Measurements from ENCODE around the gene KIF13A. TPM values are rescaled to one million over a fixed set of nuclear protein-coding genes. Genes with fewer than 3 reads are reported as not detected.

The KIF13A gene
- 18.7 TPM for polyA plus RNA-seq (2013, experiment 1 of 2)
- polyA plus RNA-seq (2013, experiment 2 of 2) = 19.6 TPM

GRCh38 chr6:17987447-17987696, at the start of gene KIF13A:
Gene KIF13A (minus strand): TSS chr6:17987635. CDS start chr6:17987463, 172 bp downstream.
- no peaks in the 10 kb centered on the region for H3K9me3 ChIP-seq (ENCODE audit: insufficient read depth, low read depth, low read length)

GRCh38 chr6:18036781-18037180, 49.3 kb upstream of the KIF13A start:
- H3K27me3 ChIP-seq (ENCODE audit: insufficient read depth, low read length) = no peaks in the 10 kb centered on the region
- no peaks in the 10 kb centered on the region for H3K9me3 ChIP-seq (ENCODE audit: insufficient read depth, low read depth, low read length)
- no peak overlapping the region for H3K9ac ChIP-seq (ENCODE audit: low read depth, low read length)
- H3K27ac ChIP-seq (ENCODE audit: low read depth, low read length) = no peak overlapping the region
- no peaks in the 10 kb centered on the region for H3K4me1 ChIP-seq (ENCODE audit: insufficient read depth, low read length)
- H3K4me3 ChIP-seq (ENCODE audit: low read length) = no peak overlapping the region
- H3K36me3 ChIP-seq (ENCODE audit: insufficient read depth, low read length) = no peaks in the 10 kb centered on the region
- WGBS = 90% methylated on average over 4 of the region's 4 CpGs

More at GRCh38 chr6:17987447-17987696, at the start of gene KIF13A:
- Histone ChIP-seq H3K27ac (ENCODE audit: low read depth, low read length) (peak within 1 kb of the TSS; percentile 65; the same call in 1 of the 2 replicates), H3K4me3 (ENCODE audit: low read length) (peak within 1 kb of the TSS; percentile 79), H3K27me3 (ENCODE audit: insufficient read depth, low read length) (peaks cover 12% of the 10 kb centered on the region), H3K4me1 (ENCODE audit: insufficient read depth, low read length) (peaks cover 28% of the 10 kb centered on the region), H3K9ac (ENCODE audit: low read depth, low read length) (peak within 1 kb of the TSS; percentile 87), H3K36me3 (ENCODE audit: insufficient read depth, low read length) (peaks cover 3% of the 10 kb centered on the region; the same call in 1 of the 2 replicates)
- under 1% methylated on average over 54 of the region's 54 CpGs for WGBS

GRCh38 chr6:18035330-18035854, 48.0 kb upstream of the KIF13A start:
- H3K4me1 ChIP-seq (ENCODE audit: insufficient read depth, low read length) = no peaks in the 10 kb centered on the region
- no peaks in the 10 kb centered on the region for H3K9me3 ChIP-seq (ENCODE audit: insufficient read depth, low read depth, low read length)
- H3K27ac ChIP-seq (ENCODE audit: low read depth, low read length) = no peak overlapping the region
- H3K36me3 ChIP-seq (ENCODE audit: insufficient read depth, low read length) = no peaks in the 10 kb centered on the region
- H3K9ac ChIP-seq (ENCODE audit: low read depth, low read length) = no peak overlapping the region
- H3K4me3 ChIP-seq (ENCODE audit: low read length) = no peak overlapping the region
- H3K27me3 ChIP-seq (ENCODE audit: insufficient read depth, low read length) = no peaks in the 10 kb centered on the region
- WGBS = 88% methylated on average over 13 of the region's 13 CpGs

GRCh38 chr6:18034798-18035202, 47.4 kb upstream of the KIF13A start:
- Histone ChIP-seq H3K4me1 (ENCODE audit: insufficient read depth, low read length) (no peaks in the 10 kb centered on the region), H3K27ac (ENCODE audit: low read depth, low read length) (no peak overlapping the region), H3K9ac (ENCODE audit: low read depth, low read length) (no peak overlapping the region), H3K4me3 (ENCODE audit: low read length) (no peak overlapping the region), H3K27me3 (ENCODE audit: insufficient read depth, low read length) (no peaks in the 10 kb centered on the region), H3K9me3 (ENCODE audit: insufficient read depth, low read depth, low read length) (no peaks in the 10 kb centered on the region), H3K36me3 (ENCODE audit: insufficient read depth, low read length) (no peaks in the 10 kb centered on the region)
- 93% methylated on average over 6 of the region's 6 CpGs for WGBS

GRCh38 chr6:18031680-18032256, 44.3 kb upstream of the KIF13A start:
- 93% methylated on average over 2 of the region's 2 CpGs for WGBS
- H3K36me3 ChIP-seq (ENCODE audit: insufficient read depth, low read length) = no peaks in the 10 kb centered on the region

GRCh38 chr6:18031189-18031588, 43.8 kb upstream of the KIF13A start:
- Histone ChIP-seq H3K9ac (ENCODE audit: low read depth, low read length) (no peak overlapping the region), H3K27me3 (ENCODE audit: insufficient read depth, low read length) (no peaks in the 10 kb centered on the region), H3K9me3 (ENCODE audit: insufficient read depth, low read depth, low read length) (no peaks in the 10 kb centered on the region), H3K36me3 (ENCODE audit: insufficient read depth, low read length) (no peaks in the 10 kb centered on the region), H3K4me3 (ENCODE audit: low read length) (no peak overlapping the region), H3K27ac (ENCODE audit: low read depth, low read length) (no peak overlapping the region), H3K4me1 (ENCODE audit: insufficient read depth, low read length) (no peaks in the 10 kb centered on the region; the same call in 1 of the 2 replicates)
- 93% methylated on average over 2 of the region's 2 CpGs for WGBS

More at GRCh38 chr6:18031680-18032256, 44.3 kb upstream of the KIF13A start:
- Histone ChIP-seq H3K27ac (ENCODE audit: low read depth, low read length) (no peak overlapping the region), H3K4me3 (ENCODE audit: low read length) (no peak overlapping the region), H3K27me3 (ENCODE audit: insufficient read depth, low read length) (no peaks in the 10 kb centered on the region), H3K9me3 (ENCODE audit: insufficient read depth, low read depth, low read length) (no peaks in the 10 kb centered on the region), H3K4me1 (ENCODE audit: insufficient read depth, low read length) (no peaks in the 10 kb centered on the region; the same call in 1 of the 2 replicates), H3K9ac (ENCODE audit: low read depth, low read length) (no peak overlapping the region)

- Histone ChIP-seq H3K36me3 (ENCODE audit: insufficient read depth, low read length) (no peaks in the 10 kb centered on the region), H3K27me3 (ENCODE audit: insufficient read depth, low read length) (no peaks in the 10 kb centered on the region), H3K27ac (ENCODE audit: low read depth, low read length) (no peak overlapping the region), H3K4me3 (ENCODE audit: low read length) (no peak overlapping the region), H3K9ac (ENCODE audit: low read depth, low read length) (no peak overlapping the region), H3K4me1 (ENCODE audit: insufficient read depth, low read length) (peaks cover 10% of the 10 kb centered on the region), H3K9me3 (ENCODE audit: insufficient read depth, low read depth, low read length) (no peaks in the 10 kb centered on the region)
- 100% methylated on average over 1 of the region's 2 CpGs for WGBS
Measured at GRCh38 chr6:18028332-18028731, 40.9 kb upstream of the KIF13A start.

GRCh38 chr6:18025596-18025995, 38.2 kb upstream of the KIF13A start:
- no peaks in the 10 kb centered on the region for H3K27me3 ChIP-seq (ENCODE audit: insufficient read depth, low read length)
- peaks cover 25% of the 10 kb centered on the region for H3K4me1 ChIP-seq (ENCODE audit: insufficient read depth, low read length)
- no peak overlapping the region for H3K4me3 ChIP-seq (ENCODE audit: low read length)
- no peaks in the 10 kb centered on the region for H3K36me3 ChIP-seq (ENCODE audit: insufficient read depth, low read length)
- 97% methylated on average over 6 of the region's 6 CpGs for WGBS
- H3K9ac ChIP-seq (ENCODE audit: low read depth, low read length) = no peak overlapping the region
- no peaks in the 10 kb centered on the region for H3K9me3 ChIP-seq (ENCODE audit: insufficient read depth, low read depth, low read length)
- no peak overlapping the region for H3K27ac ChIP-seq (ENCODE audit: low read depth, low read length)

GRCh38 chr6:18024876-18025275, 37.4 kb upstream of the KIF13A start:
- Histone ChIP-seq H3K27ac (ENCODE audit: low read depth, low read length) (no peak overlapping the region), H3K36me3 (ENCODE audit: insufficient read depth, low read length) (no peaks in the 10 kb centered on the region), H3K9ac (ENCODE audit: low read depth, low read length) (no peak overlapping the region), H3K9me3 (ENCODE audit: insufficient read depth, low read depth, low read length) (no peaks in the 10 kb centered on the region), H3K4me1 (ENCODE audit: insufficient read depth, low read length) (peaks cover 25% of the 10 kb centered on the region), H3K27me3 (ENCODE audit: insufficient read depth, low read length) (no peaks in the 10 kb centered on the region), H3K4me3 (ENCODE audit: low read length) (no peak overlapping the region)
- 94% methylated on average over 5 of the region's 5 CpGs for WGBS

GRCh38 chr6:18023891-18024290, 36.5 kb upstream of the KIF13A start:
- Histone ChIP-seq H3K27me3 (ENCODE audit: insufficient read depth, low read length) (no peaks in the 10 kb centered on the region), H3K4me3 (ENCODE audit: low read length) (no peak overlapping the region), H3K36me3 (ENCODE audit: insufficient read depth, low read length) (no peaks in the 10 kb centered on the region), H3K27ac (ENCODE audit: low read depth, low read length) (peak overlapping the region; percentile 95), H3K9ac (ENCODE audit: low read depth, low read length) (peak overlapping the region; percentile 51; the same call in 1 of the 2 replicates), H3K9me3 (ENCODE audit: insufficient read depth, low read depth, low read length) (no peaks in the 10 kb centered on the region), H3K4me1 (ENCODE audit: insufficient read depth, low read length) (peaks cover 25% of the 10 kb centered on the region)
- WGBS = 89% methylated on average over 4 of the region's 4 CpGs

- H3K4me3 ChIP-seq (ENCODE audit: low read length) = peak overlapping the region; percentile 2; the same call in 1 of the 2 replicates
- no peaks in the 10 kb centered on the region for H3K36me3 ChIP-seq (ENCODE audit: insufficient read depth, low read length)
- H3K4me1 ChIP-seq (ENCODE audit: insufficient read depth, low read length) = peaks cover 28% of the 10 kb centered on the region
- H3K9me3 ChIP-seq (ENCODE audit: insufficient read depth, low read depth, low read length) = no peaks in the 10 kb centered on the region
- peak overlapping the region; percentile 95 for H3K27ac ChIP-seq (ENCODE audit: low read depth, low read length)
- 29% methylated on average over 11 of the region's 11 CpGs for WGBS
- H3K27me3 ChIP-seq (ENCODE audit: insufficient read depth, low read length) = no peaks in the 10 kb centered on the region
- peak overlapping the region; percentile 51 for H3K9ac ChIP-seq (ENCODE audit: low read depth, low read length)
Measured at GRCh38 chr6:18022398-18023231, 35.2 kb upstream of the KIF13A start.

Measured in HUES64 (cell line).